D721Med (cell line): Measurements from ENCODE around the gene EFCAB7.

Experiments used
- DNase-seq: peaks from one replicate; pipeline ENCODE4 v3.0.0; 2011; ENCODE audit warnings: low spot score; ENCODE audit not compliant: insufficient read length
- FAIRE-seq: peaks from 2 replicates; lab custom pipeline; 2011; peaks lifted over from hg19 to GRCh38; lab: Jason Lieb, UNC
- CTCF ChIP-seq: IDR thresholded peaks from 2 replicates; pipeline ENCODE4 v1.5.1; 2012; ENCODE audit warnings: mild to moderate bottlenecking, control low read depth; ENCODE audit not compliant: insufficient read depth; ENCODE audit errors: missing control alignments

Gene EFCAB7, protein sequence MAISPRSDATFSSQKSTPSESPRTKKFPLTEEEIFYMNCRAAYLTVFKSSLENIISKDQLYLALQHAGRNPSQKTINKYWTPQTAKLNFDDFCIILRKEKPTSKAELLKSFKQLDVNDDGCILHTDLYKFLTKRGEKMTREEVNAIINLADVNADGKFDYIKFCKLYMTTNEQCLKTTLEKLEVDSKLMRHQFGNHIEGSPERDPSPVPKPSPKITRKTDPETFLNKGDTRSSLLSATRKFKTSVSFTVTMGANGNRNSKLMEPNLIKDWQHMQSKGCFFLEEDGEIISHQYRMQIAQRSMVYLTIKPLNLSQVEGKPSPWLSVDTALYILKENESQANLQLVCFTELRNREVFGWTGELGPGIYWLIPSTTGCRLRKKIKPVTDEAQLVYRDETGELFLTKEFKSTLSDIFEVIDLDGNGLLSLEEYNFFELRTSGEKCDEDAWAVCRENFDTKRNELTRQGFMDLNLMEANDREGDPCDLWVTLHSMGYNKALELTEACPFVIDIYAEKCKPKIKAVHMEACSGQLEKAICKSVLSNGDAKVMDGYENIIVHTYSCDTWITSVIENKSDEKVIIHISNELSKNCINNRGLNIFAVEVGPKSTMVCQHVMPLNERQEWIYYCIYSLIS

GRCh38 chr1:63522891-63523728 is at the start of gene EFCAB7, which contains the start of gene ITGB3BP:
EFCAB7 (plus strand) TSS chr1:63523525; CDS start chr1:63525573, 2,048 bp downstream.
ITGB3BP (minus strand) TSS chr1:63523225; CDS start chr1:63523133, 92 bp downstream.
- FAIRE-seq = no peak
- DNase-seq = peak; percentile 26
- no peak for TF ChIP-seq CTCF

- TF ChIP-seq CTCF = no peak
Observed at GRCh38 chr1:63475761-63476160, 47.6 kb upstream of the EFCAB7 start.

DNA sequence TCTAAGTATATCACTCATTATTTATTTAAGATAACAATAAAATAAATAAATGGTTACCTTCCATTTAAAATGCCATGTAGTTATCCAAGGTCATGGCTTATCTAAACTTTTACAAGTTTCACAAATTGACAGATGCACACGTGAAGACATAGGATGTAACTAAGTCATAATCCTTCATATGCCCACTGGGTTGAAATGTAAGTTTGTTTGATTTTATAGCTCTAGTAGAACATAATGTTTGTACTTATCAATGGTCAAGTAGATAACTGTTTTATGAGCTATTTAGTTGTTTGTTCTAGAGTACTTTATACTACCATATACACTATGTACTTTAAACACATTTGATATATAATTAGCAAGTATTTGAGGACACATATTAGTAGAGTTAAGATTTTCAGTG is 43.3 kb upstream of the EFCAB7 start:
- FAIRE-seq = peak; percentile 38
- no peak for TF ChIP-seq CTCF
- no peak for DNase-seq

More at GRCh38 chr1:63475761-63476160, 47.6 kb upstream of the EFCAB7 start:
- FAIRE-seq (no peak), DNase-seq (no peak)

DNA sequence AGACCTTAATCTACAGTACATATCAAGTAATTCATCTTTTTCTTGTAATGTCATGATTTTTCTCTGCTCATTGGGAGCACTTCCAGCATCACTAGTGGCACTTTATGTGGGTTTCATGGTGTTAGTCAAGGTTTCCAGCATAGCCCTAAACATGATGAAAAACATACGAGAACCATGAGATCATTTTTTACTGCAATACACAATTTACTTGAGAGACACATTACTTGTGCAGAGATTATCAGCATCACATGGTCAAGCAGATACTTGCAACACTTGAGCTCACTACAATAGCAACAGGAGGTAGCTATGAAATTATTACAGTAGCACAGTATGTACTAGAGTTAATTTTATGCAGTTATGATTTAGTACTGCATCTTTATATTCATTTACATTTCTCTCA is 36.7 kb upstream of the EFCAB7 start:
- no peak for FAIRE-seq

GRCh38 chr1:63487336-63488065 is 35.8 kb upstream of the EFCAB7 start:
- no peak for TF ChIP-seq CTCF
- DNase-seq (no peak), FAIRE-seq (peak; percentile 32)

More for the DNA sequence above, 36.7 kb upstream of the EFCAB7 start:
- no peak for DNase-seq
- no peak for TF ChIP-seq CTCF

DNA sequence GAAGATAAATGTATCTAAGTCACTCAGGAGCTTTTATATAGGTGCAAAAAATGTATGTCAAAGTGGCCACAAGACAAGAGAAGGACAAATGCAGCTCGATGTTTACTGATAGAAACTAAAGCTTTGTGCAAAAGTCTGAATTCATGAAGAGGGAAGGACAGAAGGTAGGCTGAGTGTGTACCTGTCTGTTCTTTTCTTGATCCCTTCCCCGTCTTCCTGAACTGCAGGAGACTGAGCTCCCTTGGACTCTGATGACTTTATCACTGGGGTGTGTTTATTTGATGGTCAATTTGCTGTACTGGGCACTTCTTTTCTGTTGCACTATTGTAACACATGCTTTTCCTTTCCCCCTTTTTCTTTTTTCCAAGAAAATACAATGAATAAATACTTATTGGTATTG is 25.7 kb upstream of the EFCAB7 start:
- no peak for TF ChIP-seq CTCF
- FAIRE-seq (no peak), DNase-seq (no peak)
